A673 (cell line): Measurements from ENCODE around the gene TSPEAR. TPM values are rescaled to one million over a fixed set of nuclear protein-coding genes. Genes with fewer than 3 reads are reported as not detected.

Experiments used
- BruUV-seq: library from RNA; stranded (reverse); fragments of 400-500 nt; replicated peaks from 2 replicates; lab custom pipeline; 2021; lab: Mats Ljungman, UMichigan
- CTCF ChIA-PET: fragments of 300-600 bp; sonication (Branson Sonifier 250); formaldehyde crosslinking; loops from one replicate; lab custom pipeline; 2022; ENCODE audit warnings: antibody characterized with exemption; lab: Charles Lee
- POLR2A ChIA-PET: fragments of 300-600 bp; sonication (Branson Sonifier 250); formaldehyde crosslinking; loops from one replicate; lab custom pipeline; 2022; ENCODE audit warnings: antibody characterized with exemption; ENCODE audit not compliant: low non-redundant PET; lab: Charles Lee
- DNase-seq: peaks from one replicate; pipeline ENCODE4 v3.0.0-alpha.2; 2015; ENCODE audit warnings: low spot score
- H3K27ac ChIP-seq: fragments of 200-600 bp; sonication (generic); 2 replicates; pipeline ENCODE4 v1.5.1; 2016; ENCODE audit warnings: mixed run types, low read depth, mild to moderate bottlenecking, mixed read lengths, antibody characterized with exemption, low read length; ENCODE audit not compliant: poor library complexity, severe bottlenecking
- H3K27me3 ChIP-seq: fragments of 200-600 bp; sonication (generic); replicated peaks from 2 replicates; pipeline ENCODE4 v1.6.1; 2017; ENCODE audit warnings: mixed run types, low read depth, mild to moderate bottlenecking, mixed read lengths, antibody characterized with exemption, low read length; ENCODE audit not compliant: insufficient read depth, poor library complexity
- H3K36me3 ChIP-seq: fragments of 200-600 bp; sonication (generic); 2 replicates; pipeline ENCODE4 v1.6.1; 2016; ENCODE audit warnings: mixed run types, mild to moderate bottlenecking, mixed read lengths, antibody characterized with exemption, low read length; ENCODE audit not compliant: insufficient read depth, poor library complexity, severe bottlenecking
- H3K4me1 ChIP-seq: fragments of 200-600 bp; sonication (generic); 2 replicates; pipeline ENCODE4 v1.6.1; 2017; ENCODE audit warnings: mixed run types, mild to moderate bottlenecking, mixed read lengths, antibody characterized with exemption, low read length; ENCODE audit not compliant: insufficient read depth, poor library complexity, severe bottlenecking
- H3K4me3 ChIP-seq: fragments of 200-600 bp; sonication (generic); 2 replicates; pipeline ENCODE4 v1.5.1; 2016; ENCODE audit warnings: low read depth, mixed run types, mild to moderate bottlenecking, mixed read lengths, low read length; ENCODE audit not compliant: poor library complexity, severe bottlenecking
- H3K9me3 ChIP-seq: fragments of 200-600 bp; sonication (generic); 2 replicates; pipeline ENCODE4 v1.6.1; 2016; ENCODE audit warnings: mixed run types, low read depth, mild to moderate bottlenecking, mixed read lengths, antibody characterized with exemption, low read length; ENCODE audit not compliant: poor library complexity, severe bottlenecking
- EZH2 ChIP-seq: fragments of 200-600 bp; sonication (generic); IDR thresholded peaks from 2 replicates; pipeline ENCODE4 v1.6.1; 2017; ENCODE audit warnings: borderline replicate concordance, low read depth, mild to moderate bottlenecking, mixed read lengths, antibody characterized with exemption, low read length; ENCODE audit not compliant: poor library complexity, severe bottlenecking
- intact Hi-C: fragments of 100-400 bp; cut with micrococcal nuclease; formaldehyde crosslinking; loops from one replicate; pipeline ENCODE4 v1.10.0; 2022; ENCODE audit not compliant: unreplicated experiment
- total RNA-seq: library from RNA; stranded (reverse); gene quantifications from 2 replicates; pipeline ENCODE4 v1.2.3, GENCODE V29; 2021
- TF ChIP-seq, protein P1 (sequence below): fragments of 300-800, 200-600 bp; sonication (generic); conservative IDR thresholded peaks from 2 replicates; pipeline ENCODE4 v1.5.1; 2017; ENCODE audit warnings: low read depth, mild to moderate bottlenecking, antibody characterized with exemption, low read length, moderate library complexity, mixed read lengths

Gene TSPEAR
- total RNA-seq, 1 experiment from 2014 or later, result 8.3 TPM

DNA sequence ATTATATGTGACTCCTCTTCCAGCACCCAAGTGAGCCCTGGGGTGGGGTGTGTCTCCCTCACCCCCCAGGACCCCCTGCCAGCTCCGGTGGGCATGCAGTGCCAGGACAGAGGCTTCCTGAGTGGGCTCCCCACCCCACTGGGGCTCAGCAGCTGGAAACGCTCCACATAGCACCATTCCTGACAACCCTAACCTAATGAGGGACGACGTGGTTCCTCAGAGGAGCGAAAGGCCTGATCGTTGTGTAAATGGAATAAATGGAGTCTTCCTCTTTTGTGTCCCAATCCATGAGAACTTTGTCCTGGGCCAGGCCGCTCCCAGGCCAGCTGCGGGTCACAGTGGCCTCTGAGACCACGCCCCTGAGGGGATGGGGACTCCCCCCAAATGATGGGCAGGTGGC lies 1.8 kb upstream of the TSPEAR start:
- Histone ChIP-seq H3K27ac (no peak overlapping the region), H3K4me3 (no peak overlapping the region), H3K27me3 (peaks cover 9% of the 10 kb centered on the region), H3K36me3 (no peaks in the 10 kb centered on the region), H3K9me3 (no peaks in the 10 kb centered on the region), H3K4me1 (peaks cover 4% of the 10 kb centered on the region)
- no peak for DNase-seq
- no peak for TF ChIP-seq EZH2
- TF ChIP-seq, protein P1, sequence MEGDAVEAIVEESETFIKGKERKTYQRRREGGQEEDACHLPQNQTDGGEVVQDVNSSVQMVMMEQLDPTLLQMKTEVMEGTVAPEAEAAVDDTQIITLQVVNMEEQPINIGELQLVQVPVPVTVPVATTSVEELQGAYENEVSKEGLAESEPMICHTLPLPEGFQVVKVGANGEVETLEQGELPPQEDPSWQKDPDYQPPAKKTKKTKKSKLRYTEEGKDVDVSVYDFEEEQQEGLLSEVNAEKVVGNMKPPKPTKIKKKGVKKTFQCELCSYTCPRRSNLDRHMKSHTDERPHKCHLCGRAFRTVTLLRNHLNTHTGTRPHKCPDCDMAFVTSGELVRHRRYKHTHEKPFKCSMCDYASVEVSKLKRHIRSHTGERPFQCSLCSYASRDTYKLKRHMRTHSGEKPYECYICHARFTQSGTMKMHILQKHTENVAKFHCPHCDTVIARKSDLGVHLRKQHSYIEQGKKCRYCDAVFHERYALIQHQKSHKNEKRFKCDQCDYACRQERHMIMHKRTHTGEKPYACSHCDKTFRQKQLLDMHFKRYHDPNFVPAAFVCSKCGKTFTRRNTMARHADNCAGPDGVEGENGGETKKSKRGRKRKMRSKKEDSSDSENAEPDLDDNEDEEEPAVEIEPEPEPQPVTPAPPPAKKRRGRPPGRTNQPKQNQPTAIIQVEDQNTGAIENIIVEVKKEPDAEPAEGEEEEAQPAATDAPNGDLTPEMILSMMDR, result no peak
- ChIA-PET CTCF (interaction anchor here (1.3 kb wide), 1 partner anchor 80 kb away, joined by 3 read pairs; no protein-coding TSS in a partner anchor), POLR2A (no interaction called here)
- no TSS peak for BruUV-seq
- intact Hi-C loops, result no loop called here

DNA sequence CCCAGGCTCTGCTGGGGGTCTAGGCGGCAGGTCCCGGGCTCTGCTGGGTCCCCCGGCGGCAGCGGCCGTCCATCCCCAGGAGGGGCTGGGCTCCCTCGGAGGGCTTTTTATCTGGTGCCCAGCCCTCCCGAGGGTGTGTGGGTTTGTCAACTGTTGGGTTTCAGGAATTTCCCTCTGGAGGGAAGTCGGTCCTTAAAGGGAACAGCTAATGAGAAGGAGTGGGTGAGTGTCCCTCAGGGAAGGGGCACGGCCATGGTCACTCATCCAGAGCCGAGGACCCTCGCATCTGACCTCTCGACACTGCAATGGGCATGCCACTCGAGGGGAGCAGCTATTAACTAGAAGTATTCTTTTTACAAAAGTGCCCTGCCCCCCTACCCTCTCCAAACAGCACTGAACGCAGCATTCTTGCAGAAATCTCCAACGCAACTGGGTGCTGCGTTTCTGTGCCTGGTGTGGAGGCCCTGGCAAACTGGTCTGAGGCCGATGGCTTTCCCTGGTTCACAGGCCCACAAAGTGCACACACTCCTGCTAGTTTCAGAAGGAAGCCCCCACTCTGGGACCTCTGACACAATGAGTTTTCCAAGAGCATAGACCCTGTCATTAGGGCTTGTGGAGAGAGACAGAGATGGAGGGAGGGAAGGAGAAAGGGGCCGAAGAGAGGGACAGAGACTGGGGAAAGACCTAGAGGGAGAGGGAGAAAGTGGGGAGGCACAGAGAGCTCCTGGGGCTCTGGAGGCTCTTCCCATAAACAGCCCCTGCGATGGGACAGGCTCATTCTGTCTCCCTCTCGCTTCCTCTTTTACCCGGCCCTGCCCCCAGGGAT lies 1.0 kb upstream of the TSPEAR start:
- intact Hi-C loops, result no loop called here
- Histone ChIP-seq H3K36me3 (no peaks in the 10 kb centered on the region), H3K27ac (no peak overlapping the region), H3K9me3 (no peaks in the 10 kb centered on the region), H3K4me3 (no peak overlapping the region), H3K4me1 (peaks cover 4% of the 10 kb centered on the region), H3K27me3 (peaks cover 10% of the 10 kb centered on the region)
- CTCF ChIA-PET, result interaction anchor here (1.3 kb wide), 1 partner anchor 81 kb away, joined by 3 read pairs; no protein-coding TSS in a partner anchor
- TF ChIP-seq EZH2, result no peak
- TF ChIP-seq, protein P1, result no peak
- no TSS peak for BruUV-seq
- DNase-seq, result no peak
- POLR2A ChIA-PET, result no interaction called here

DNA sequence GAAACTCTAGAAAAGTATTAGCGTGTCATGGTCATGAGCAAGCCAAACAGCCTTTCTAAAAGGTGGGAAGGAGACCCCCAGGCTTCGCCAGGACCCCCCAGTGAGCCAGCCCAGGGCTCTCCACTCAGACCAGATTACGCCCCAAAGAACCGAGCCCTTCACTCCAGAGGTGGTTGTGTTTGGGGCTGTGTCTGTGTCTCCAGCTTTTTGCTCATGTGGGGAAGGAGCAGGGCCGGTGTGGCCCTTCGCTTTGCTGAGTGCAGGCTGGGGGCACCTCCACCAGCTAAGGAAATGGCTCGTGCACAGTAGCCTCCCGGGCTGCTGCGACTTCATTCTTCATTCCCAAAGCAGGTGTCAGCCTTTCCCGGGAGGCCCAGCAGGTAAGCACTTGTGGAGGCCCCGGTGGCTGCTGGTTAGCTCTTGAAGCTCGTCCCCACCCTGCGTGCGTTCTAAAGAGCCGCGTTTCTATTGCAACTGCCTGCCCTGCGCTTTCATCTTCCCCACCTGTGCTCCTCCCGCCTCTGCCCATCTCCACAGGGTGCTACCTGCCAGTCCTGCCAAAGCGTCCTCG lies 531 bp downstream of the TSPEAR start:
- no peak for DNase-seq
- Histone ChIP-seq H3K4me1 (peaks cover 4% of the 10 kb centered on the region), H3K4me3 (no peak overlapping the region), H3K36me3 (no peaks in the 10 kb centered on the region), H3K9me3 (no peaks in the 10 kb centered on the region), H3K27me3 (peaks cover 13% of the 10 kb centered on the region), H3K27ac (no peak overlapping the region)
- CTCF ChIA-PET, result interaction anchor here (0.8 kb wide), 1 partner anchor 9 kb away, joined by 3 read pairs; no protein-coding TSS in a partner anchor
- POLR2A ChIA-PET, result no interaction called here
- no TSS peak for BruUV-seq
- TF ChIP-seq, protein P1, result no peak
- TF ChIP-seq EZH2, result no peak
- intact Hi-C loops, result no loop called here
